H1 (cell line): ENCODE results near the gene ACSM3. TPM values are rescaled to one million over a fixed set of nuclear protein-coding genes. Genes with fewer than 3 reads are reported as not detected.
A peak's percentile ranks its signal among the peaks of the same experiment; 100 is the strongest.

Source experiments
- CTCF ChIA-PET: fragments of 300-600 bp; sonication (Branson Sonifier 250); formaldehyde crosslinking; loops from one replicate; lab custom pipeline; 2021; ENCODE audit not compliant: partially characterized antibody; lab: Charles Lee
- POLR2A ChIA-PET: fragments of 300-600 bp; sonication (Branson Sonifier 250); formaldehyde crosslinking; loops from one replicate; lab custom pipeline; 2021; ENCODE audit warnings: inconsistent platforms; ENCODE audit not compliant: partially characterized antibody; lab: Charles Lee
- DNase-seq, 2 experiments: peaks; one replicate each; pipeline versions ENCODE4 v3.0.0 to v3.0.0-alpha.2; 2010 to 2022; ENCODE audit warnings: low spot score in 2 of 2, low read depth in 1 of 2, mixed read lengths in 1 of 2
- FAIRE-seq: peaks from 2 replicates; lab custom pipeline; 2011; peaks lifted over from hg19 to GRCh38; lab: Jason Lieb, UNC
- H2AFZ ChIP-seq: 2 replicates; pipeline ENCODE4 v1.8.1; 2012; ENCODE audit warnings: low read length, inconsistent platforms
- H2AK5ac ChIP-seq: 2 replicates; pipeline ENCODE4 v1.6.1; 2013; ENCODE audit warnings: low read depth, low read length
- H2BK120ac ChIP-seq: replicated peaks from 2 replicates; pipeline ENCODE3; 2013; ENCODE audit warnings: low read depth, low read length, inconsistent platforms
- H2BK12ac ChIP-seq: 2 replicates; pipeline ENCODE4 v1.6.1; 2013; ENCODE audit warnings: low read depth, low read length
- H2BK15ac ChIP-seq: 2 replicates; pipeline ENCODE4 v1.6.1; 2013; ENCODE audit warnings: low read length
- H2BK20ac ChIP-seq: 2 replicates; pipeline ENCODE4 v1.6.1; 2013; ENCODE audit warnings: low read length
- H2BK5ac ChIP-seq: 2 replicates; pipeline ENCODE4 v1.6.1; 2013; ENCODE audit warnings: low read depth, low read length
- H3K14ac ChIP-seq: 2 replicates; pipeline ENCODE4 v1.6.1; 2013; ENCODE audit warnings: inconsistent platforms; ENCODE audit not compliant: insufficient read length
- H3K18ac ChIP-seq: 2 replicates; pipeline ENCODE4 v1.6.1; 2013; ENCODE audit warnings: low read length; ENCODE audit errors: extremely low read depth
- H3K23ac ChIP-seq: 2 replicates; pipeline ENCODE4 v1.6.1; 2013; ENCODE audit warnings: inconsistent platforms; ENCODE audit not compliant: insufficient read length
- H3K23me2 ChIP-seq: 2 replicates; pipeline ENCODE4 v1.6.1; 2013; ENCODE audit warnings: low read depth, low read length
- H3K27ac ChIP-seq: 2 replicates; pipeline ENCODE4 v1.6.1; 2011; ENCODE audit warnings: low read depth, low read length, inconsistent platforms
- H3K27me3 ChIP-seq, 4 experiments: replicated peaks in 1 of 4; 1 replicate in 1 of 4; 2 replicates in 3 of 4; pipeline versions ENCODE4 v1.6.1 to v1.8.1; 2011 to 2013; ENCODE audit warnings: low read length in 3 of 4, mild to moderate bottlenecking in 3 of 4, inconsistent platforms in 2 of 4, mixed read lengths in 2 of 4, moderate library complexity in 1 of 4; ENCODE audit not compliant: control insufficient read depth in 3 of 4, insufficient read depth in 3 of 4; ENCODE audit errors: extremely low read depth in 1 of 4
- H3K36me3 ChIP-seq, 4 experiments: 2 replicates each; pipeline versions ENCODE4 v1.6.1 to v1.8.1; 2011 to 2013; ENCODE audit warnings: mild to moderate bottlenecking in 4 of 4, low read length in 3 of 4, moderate library complexity in 2 of 4, control low read depth in 1 of 4, inconsistent platforms in 1 of 4; ENCODE audit not compliant: insufficient read depth in 4 of 4, control insufficient read depth in 2 of 4
- H3K4ac ChIP-seq: replicated peaks from 2 replicates; pipeline ENCODE3; 2013; ENCODE audit warnings: low read length, low read depth, mixed read lengths, inconsistent platforms; ENCODE audit not compliant: insufficient read length
- H3K4me1 ChIP-seq, 4 experiments: replicated peaks in 1 of 4; 1 replicate in 1 of 4; 2 replicates in 3 of 4; pipeline versions ENCODE4 v1.6.1 to v1.8.1; 2011 to 2013; ENCODE audit warnings: low read length in 3 of 4, inconsistent platforms in 2 of 4, mixed read lengths in 1 of 4; ENCODE audit not compliant: insufficient read depth in 4 of 4, control insufficient read depth in 3 of 4
- H3K4me2 ChIP-seq, 2 experiments: 2 replicates each; pipeline versions ENCODE4 v1.6.1 to v1.8.1; 2011 to 2013; ENCODE audit warnings: low read depth in 2 of 2, low read length in 2 of 2, control low read depth in 1 of 2, inconsistent platforms in 1 of 2, mild to moderate bottlenecking in 1 of 2; ENCODE audit not compliant: insufficient read depth in 1 of 2
- H3K4me3 ChIP-seq, 4 experiments: fragments of 200-600, 300-600 bp in 1 of 4; sonication (generic), shearing (Covaris generic), sonication (Bioruptor Twin) in 1 of 4; 2 replicates each; pipeline versions ENCODE4 v1.5.1 to v1.8.1; 2011 to 2016; ENCODE audit warnings: low read length in 4 of 4, low read depth in 3 of 4, control low read depth in 2 of 4, inconsistent platforms in 2 of 4, mild to moderate bottlenecking in 2 of 4, mixed read lengths in 1 of 4, moderate library complexity in 1 of 4; ENCODE audit not compliant: insufficient read depth in 2 of 4; ENCODE audit errors: extremely low read depth in 1 of 4
- H3K56ac ChIP-seq: replicated peaks from 2 replicates; pipeline ENCODE3; 2013; ENCODE audit warnings: low read depth, mild to moderate bottlenecking, mixed read lengths, low read length, inconsistent platforms; ENCODE audit not compliant: insufficient read length
- H3K79me1 ChIP-seq: 2 replicates; pipeline ENCODE4 v1.6.1; 2013; ENCODE audit warnings: low read depth, low read length, control low read depth
- H3K79me2 ChIP-seq, 2 experiments: 2 replicates each; pipeline versions ENCODE4 v1.6.1 to v1.8.1; 2012 to 2013; ENCODE audit warnings: low read length in 2 of 2, mild to moderate bottlenecking in 2 of 2, inconsistent platforms in 1 of 2; ENCODE audit not compliant: insufficient read depth in 2 of 2, control insufficient read depth in 1 of 2
- H3K9ac ChIP-seq, 4 experiments: replicated peaks in 1 of 4; 1 replicate in 1 of 4; 2 replicates in 3 of 4; pipeline versions ENCODE4 v1.6.1 to v1.8.1; 2011 to 2013; ENCODE audit warnings: low read depth in 3 of 4, low read length in 3 of 4, control low read depth in 2 of 4, mild to moderate bottlenecking in 2 of 4, moderate library complexity in 2 of 4, inconsistent platforms in 1 of 4; ENCODE audit errors: extremely low read depth in 1 of 4
- H3K9me3 ChIP-seq, 2 experiments: 2 replicates each; pipeline versions ENCODE4 v1.6.1 to v1.8.1; 2012 to 2013; ENCODE audit warnings: mild to moderate bottlenecking in 2 of 2, moderate library complexity in 2 of 2, control low read depth in 1 of 2, inconsistent platforms in 1 of 2, low read depth in 1 of 2, low read length in 1 of 2, mixed read lengths in 1 of 2; ENCODE audit not compliant: insufficient read depth in 2 of 2
- H4K20me1 ChIP-seq, 2 experiments: replicated peaks in 1 of 2; 2 replicates each; pipeline versions ENCODE3 to v1.8.1; 2011 to 2013; ENCODE audit warnings: inconsistent platforms in 2 of 2, low read length in 2 of 2, mild to moderate bottlenecking in 1 of 2; ENCODE audit not compliant: insufficient read depth in 2 of 2, control insufficient read depth in 1 of 2
- H4K5ac ChIP-seq: 2 replicates; pipeline ENCODE4 v1.6.1; 2013; ENCODE audit warnings: low read length, low read depth, mixed read lengths, inconsistent platforms; ENCODE audit not compliant: insufficient read length
- H4K8ac ChIP-seq: 2 replicates; pipeline ENCODE4 v1.8.0; 2013; ENCODE audit warnings: mild to moderate bottlenecking, moderate library complexity, low read length, inconsistent platforms; ENCODE audit not compliant: insufficient read depth; ENCODE audit errors: extremely low read depth
- H4K91ac ChIP-seq: replicated peaks from 2 replicates; pipeline ENCODE3; 2013; ENCODE audit warnings: low read length, mixed read lengths, inconsistent platforms; ENCODE audit not compliant: insufficient read length
- ASH2L ChIP-seq: fragments of 200-600, 300-600 bp; sonication (generic); IDR thresholded peaks from one replicate; pipeline ENCODE4 v1.7.1; 2017; ENCODE audit warnings: low read length
- CHD2 ChIP-seq: IDR thresholded peaks from 2 replicates; pipeline ENCODE4 v1.6.1; 2012; ENCODE audit warnings: low read length, improper control_type of control experiment
- CTCF ChIP-seq, 3 experiments: IDR thresholded peaks; 1 replicate in 2 of 3; 2 replicates in 1 of 3; pipeline versions ENCODE4 v1.5.1 to v1.6.1; 2011; ENCODE audit warnings: low read length in 3 of 3, mild to moderate bottlenecking in 3 of 3, inconsistent platforms in 2 of 3, low read depth in 1 of 3, moderate library complexity in 1 of 3; ENCODE audit not compliant: insufficient read depth in 1 of 3; ENCODE audit errors: control extremely low read depth in 1 of 3
- EGR1 ChIP-seq: IDR thresholded peaks from 2 replicates; pipeline ENCODE4 v1.6.1; 2011; ENCODE audit warnings: low read depth, low read length, borderline replicate concordance
- GTF2F1 ChIP-seq: IDR thresholded peaks from 2 replicates; pipeline ENCODE4 v1.6.1; 2012; ENCODE audit warnings: low read depth, low read length, improper control_type of control experiment, borderline replicate concordance
- HDAC2 ChIP-seq, 2 experiments: fragments of 300-600 bp in 1 of 2; sonication (generic) in 1 of 2; IDR thresholded peaks; 2 replicates each; pipeline ENCODE4 v1.6.1; 2011 to 2012; ENCODE audit warnings: low read depth in 2 of 2, low read length in 2 of 2, mild to moderate bottlenecking in 2 of 2, moderate library complexity in 2 of 2, borderline replicate concordance in 1 of 2, inconsistent platforms in 1 of 2
- HDAC6 ChIP-seq: IDR thresholded peaks from one replicate; pipeline ENCODE4 v1.7.1; 2012; ENCODE audit warnings: low read depth, mild to moderate bottlenecking, inconsistent platforms, low read length, moderate library complexity
- MAFK ChIP-seq: IDR thresholded peaks from 2 replicates; pipeline ENCODE4 v1.6.1; 2012; ENCODE audit warnings: low read depth, mild to moderate bottlenecking, improper control_type of control experiment, low read length
- POLR2A ChIP-seq, 2 experiments: IDR thresholded peaks; 1 replicate in 1 of 2; 2 replicates in 1 of 2; pipeline ENCODE4 v1.6.1; 2011; ENCODE audit warnings: low read depth in 2 of 2, low read length in 2 of 2, mild to moderate bottlenecking in 2 of 2; ENCODE audit errors: control extremely low read depth in 1 of 2
- SP2 ChIP-seq: IDR thresholded peaks from 2 replicates; pipeline ENCODE4 v1.6.1; 2012; ENCODE audit warnings: mild to moderate bottlenecking, low read length, inconsistent platforms
- ZNF274 ChIP-seq: IDR thresholded peaks from 2 replicates; pipeline ENCODE4 v1.7.0; 2012; ENCODE audit warnings: low read length, borderline replicate concordance; ENCODE audit errors: extremely low read depth
- WGBS, 2 experiments: shearing (Covaris generic) in 1 of 2; methylation state at CpG; one replicate each; pipeline versions ENCODE4 v1.1.6 to v1.1.7; 2013 to 2015; ENCODE audit warnings: low lambda C conversion rate in 2 of 2, mixed read lengths in 2 of 2, inconsistent platforms in 1 of 2, low coverage in 1 of 2, missing lambda C conversion rate in 1 of 2; ENCODE audit not compliant: insufficient replicate concordance in 2 of 2, insufficient coverage in 1 of 2, insufficient read length in 1 of 2; ENCODE audit errors: extremely low coverage in 1 of 2, missing lambda C conversion rate in 1 of 2; 5-methylcytosine and 5-hydroxymethylcytosine counted together
- polyA plus RNA-seq, 7 experiments: library from polyadenylated mRNA; depleted of rRNA in 3 of 7; stranded (reverse) in 5 of 7; unstranded in 2 of 7; fragments of >200 nt in 5 of 7; fragments of 200-250 nt in 2 of 7; gene quantifications; 1 replicate in 5 of 7; 2 replicates in 1 of 7; 4 replicates in 1 of 7; pipeline versions ENCODE4 v1.2.1 to v1.2.3, GENCODE V29; 2011 to 2013; ENCODE audit warnings: missing spikeins in 2 of 7, mixed read lengths in 2 of 7
- total RNA-seq: library from RNA; stranded (reverse); fragmentation: NEBNext Ultra II Directional; extraction: Animal tissue kit (Norgen Biotek cat#: 25700); gene quantifications from 2 replicates; pipeline ENCODE4 v1.2.1, GENCODE V29; 2021

Gene ACSM3
- total and polyA plus RNA-seq, 2 of the 8 experiments (the other 6 are each of a cell fraction or from before 2014, with no cell fraction given) = 5.7 to 6.2 TPM

DNA sequence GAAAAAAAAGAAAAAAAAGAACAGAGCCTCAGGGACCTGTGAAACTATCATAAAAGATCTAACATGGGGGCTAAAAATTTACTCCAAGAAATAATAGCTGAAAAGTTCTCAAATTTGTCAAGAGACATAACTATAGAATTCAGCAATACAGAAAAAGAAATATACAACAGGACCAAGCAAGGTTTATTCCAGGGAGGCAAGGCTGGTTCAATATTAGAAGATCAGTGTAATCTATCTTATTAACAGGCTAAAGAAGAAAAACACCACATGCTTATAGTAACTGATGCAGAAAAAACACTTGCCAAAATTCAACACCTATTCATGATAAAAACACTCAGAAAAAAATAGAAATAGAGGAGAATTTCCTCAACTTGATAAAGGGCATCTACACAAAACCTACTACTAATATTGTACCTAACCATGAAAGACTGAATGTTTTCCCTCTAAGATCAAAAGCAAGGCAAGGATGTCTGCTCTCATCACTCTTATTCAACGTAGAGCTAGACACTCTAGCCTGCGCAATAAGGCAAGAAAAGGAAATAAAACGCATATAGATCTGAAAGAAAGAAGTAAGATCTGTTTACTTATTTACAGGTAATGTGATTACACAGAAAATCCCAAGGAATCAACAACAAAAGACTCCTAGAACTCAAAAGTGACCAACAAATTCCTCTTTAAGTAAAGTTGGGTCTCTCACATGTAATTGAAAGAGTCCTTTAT is 1.2 kb upstream of the ACSM3 start:
- Histone ChIP-seq H3K4ac (no peak overlapping the region), H3K4me3 (no peak overlapping the region), H3K79me1 (no peaks in the 10 kb centered on the region), H3K27me3 (no peaks in the 10 kb centered on the region; a peak in 1 of 7 replicates), H3K9ac (no peak overlapping the region), H3K23me2 (no peaks in the 10 kb centered on the region), H3K4me1 (no peaks in the 10 kb centered on the region; a peak in 1 of 7 replicates), H2BK20ac (no peak overlapping the region), H2BK5ac (no peak overlapping the region), H3K56ac (no peak overlapping the region), H3K14ac (no peak overlapping the region), H2AFZ (no peak overlapping the region), H3K23ac (no peak overlapping the region), H3K79me2 (no peaks in the 10 kb centered on the region), H4K20me1 (no peaks in the 10 kb centered on the region), H2AK5ac (no peak overlapping the region), H2BK15ac (no peak overlapping the region), H3K27ac (no peak overlapping the region), H3K18ac (no peak overlapping the region), H2BK12ac (no peak overlapping the region), H2BK120ac (no peak overlapping the region), H3K36me3 (no peaks in the 10 kb centered on the region), H3K4me2 (peak overlapping the region in 1 of 2 experiments; percentile 96; a peak in 1 of 4 replicates), H4K8ac (no peak overlapping the region), H4K5ac (no peak overlapping the region), H4K91ac (no peak overlapping the region), H3K9me3 (no peaks in the 10 kb centered on the region; a peak in 1 of 4 replicates)
- DNase-seq (no peak), FAIRE-seq (no peak)
- WGBS, 2 experiments = 87% methylated on average over 3 of the region's 3 CpGs; no CpG with 5 or more reads in 1 of the 2 experiments
- CTCF ChIA-PET = interaction anchor here (1.6 kb wide), 1 partner anchor 11 kb away, joined by 4 read pairs; no protein-coding TSS in a partner anchor
- POLR2A ChIA-PET = interaction anchor here (1.1 kb wide), 1 partner anchor 21 kb away, joined by 3 read pairs; the partner anchor contains the start of gene THUMPD1
- no peak for TF ChIP-seq HDAC6
- TF ChIP-seq CTCF (IDR thresholded peaks at IDR 0.05; ENCODE audit: control extremely low read depth in 1 of 3, insufficient read depth in 1 of 3, low read depth in 1 of 3, low read length in 3 of 3) = no peak
- TF ChIP-seq ZNF274 = no peak
- no peak for TF ChIP-seq SP2
- no peak for TF ChIP-seq POLR2A (IDR thresholded peaks at IDR 0.05; ENCODE audit: control extremely low read depth in 1 of 2, low read depth in 2 of 2, low read length in 2 of 2)
- TF ChIP-seq MAFK = no peak
- TF ChIP-seq GTF2F1 = no peak
- no peak for TF ChIP-seq CHD2
- no peak for TF ChIP-seq EGR1
- TF ChIP-seq ASH2L = no peak
- no peak for TF ChIP-seq HDAC2 (IDR thresholded peaks at IDR 0.05; ENCODE audit: borderline replicate concordance in 1 of 2, low read depth in 2 of 2, low read length in 2 of 2)
